Fibroblast of pulmonary artery (primary cell): ENCODE results near the gene PKD1L1.
A peak's percentile ranks its signal among the peaks of the same experiment; 100 is the strongest.

Experiments
- DNase-seq: peaks from one replicate; pipeline ENCODE4 v3.0.0-alpha.2; 2010; ENCODE audit warnings: low read depth
- H3K4me3 ChIP-seq: replicated peaks from 2 replicates; pipeline ENCODE4 v1.5.1; 2011; ENCODE audit warnings: low read depth, mild to moderate bottlenecking, control low read depth, low read length, moderate library complexity
- CTCF ChIP-seq: IDR thresholded peaks from 2 replicates; pipeline ENCODE4 v1.5.1; 2011; ENCODE audit warnings: mild to moderate bottlenecking, control low read depth, low read length, inconsistent platforms; ENCODE audit errors: missing control alignments

PKD1L1 gene

GRCh38 chr7:47867286-47867685 lies 81.0 kb downstream of the PKD1L1 start:
- TF ChIP-seq CTCF = no peak
- H3K4me3 ChIP-seq = no peak overlapping the region
- DNase-seq = no peak

GRCh38 chr7:47866120-47866519 lies 82.1 kb downstream of the PKD1L1 start:
- no peak overlapping the region for H3K4me3 ChIP-seq
- DNase-seq = no peak
- TF ChIP-seq CTCF = no peak

- TF ChIP-seq CTCF = peak; percentile 13
- H3K4me3 ChIP-seq = no peak overlapping the region
- peak; percentile 3 for DNase-seq
Observed at GRCh38 chr7:47852330-47853245, 95.7 kb downstream of the PKD1L1 start.

- TF ChIP-seq CTCF = no peak
- DNase-seq = no peak
- H3K4me3 ChIP-seq = no peak overlapping the region
Observed at GRCh38 chr7:47847207-47847606, 101.1 kb downstream of the PKD1L1 start.

- H3K4me3 ChIP-seq = no peak overlapping the region
- no peak for TF ChIP-seq CTCF
- peak; percentile 51 for DNase-seq
Observed at GRCh38 chr7:47846138-47846836, 102.0 kb downstream of the PKD1L1 start.

GRCh38 chr7:47844311-47844710 lies 104.0 kb downstream of the PKD1L1 start:
- DNase-seq = no peak
- TF ChIP-seq CTCF = no peak
- H3K4me3 ChIP-seq = no peak overlapping the region

- no peak for TF ChIP-seq CTCF
- no peak for DNase-seq
- H3K4me3 ChIP-seq = no peak overlapping the region
Observed at GRCh38 chr7:47843291-47843690, 105.0 kb downstream of the PKD1L1 start.
